IMR-90 (cell line): ENCODE data around the gene PDE6A. TPM values are rescaled to one million over a fixed set of nuclear protein-coding genes. Genes with fewer than 3 reads are reported as not detected.

Experiments used
- CHD1 ChIP-seq: IDR thresholded peaks from 2 replicates; pipeline ENCODE4 v1.6.1; 2012; ENCODE audit warnings: low read depth, low read length, improper control_type of control experiment
- FOS ChIP-seq: fragments of 150-350 bp; IDR thresholded peaks from 2 replicates; pipeline ENCODE4 v1.6.1; 2016; ENCODE audit warnings: low read depth, low read length
- RAD21 ChIP-seq: IDR thresholded peaks from 2 replicates; pipeline ENCODE4 v1.6.1; 2012; ENCODE audit warnings: low read length, improper control_type of control experiment
- polyA plus RNA-seq, 3 experiments: library from polyadenylated mRNA; depleted of rRNA; stranded (reverse); fragments of >200 nt; gene quantifications; 2 replicates each; pipeline ENCODE4 v1.2.3, GENCODE V29; 2012; ENCODE audit warnings: low replicate concordance in 1 of 3
- total RNA-seq: library from RNA; depleted of rRNA; stranded (reverse); fragments of >200 nt; gene quantifications from 2 replicates; pipeline ENCODE4 v1.2.3, GENCODE V29; 2012
- TF ChIP-seq, protein P1 (sequence below): conservative IDR thresholded peaks from 2 replicates; pipeline ENCODE4 v1.5.1; 2012; ENCODE audit warnings: mild to moderate bottlenecking, low read depth, low read length, improper control_type of control experiment

Gene PDE6A
- total and polyA plus RNA-seq, 2 of the 4 experiments (the other 2 are of a cell fraction): not detected

GRCh38 chr5:149839761-149840160, 104.8 kb downstream of the PDE6A start (continued):
- TF ChIP-seq, protein P1, sequence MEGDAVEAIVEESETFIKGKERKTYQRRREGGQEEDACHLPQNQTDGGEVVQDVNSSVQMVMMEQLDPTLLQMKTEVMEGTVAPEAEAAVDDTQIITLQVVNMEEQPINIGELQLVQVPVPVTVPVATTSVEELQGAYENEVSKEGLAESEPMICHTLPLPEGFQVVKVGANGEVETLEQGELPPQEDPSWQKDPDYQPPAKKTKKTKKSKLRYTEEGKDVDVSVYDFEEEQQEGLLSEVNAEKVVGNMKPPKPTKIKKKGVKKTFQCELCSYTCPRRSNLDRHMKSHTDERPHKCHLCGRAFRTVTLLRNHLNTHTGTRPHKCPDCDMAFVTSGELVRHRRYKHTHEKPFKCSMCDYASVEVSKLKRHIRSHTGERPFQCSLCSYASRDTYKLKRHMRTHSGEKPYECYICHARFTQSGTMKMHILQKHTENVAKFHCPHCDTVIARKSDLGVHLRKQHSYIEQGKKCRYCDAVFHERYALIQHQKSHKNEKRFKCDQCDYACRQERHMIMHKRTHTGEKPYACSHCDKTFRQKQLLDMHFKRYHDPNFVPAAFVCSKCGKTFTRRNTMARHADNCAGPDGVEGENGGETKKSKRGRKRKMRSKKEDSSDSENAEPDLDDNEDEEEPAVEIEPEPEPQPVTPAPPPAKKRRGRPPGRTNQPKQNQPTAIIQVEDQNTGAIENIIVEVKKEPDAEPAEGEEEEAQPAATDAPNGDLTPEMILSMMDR: no peak
- TF ChIP-seq CHD1: no peak
- no peak for TF ChIP-seq RAD21
- no peak for TF ChIP-seq FOS
